ENCODE data around the gene TRAPPC12.

The TRAPPC12 gene

DNA sequence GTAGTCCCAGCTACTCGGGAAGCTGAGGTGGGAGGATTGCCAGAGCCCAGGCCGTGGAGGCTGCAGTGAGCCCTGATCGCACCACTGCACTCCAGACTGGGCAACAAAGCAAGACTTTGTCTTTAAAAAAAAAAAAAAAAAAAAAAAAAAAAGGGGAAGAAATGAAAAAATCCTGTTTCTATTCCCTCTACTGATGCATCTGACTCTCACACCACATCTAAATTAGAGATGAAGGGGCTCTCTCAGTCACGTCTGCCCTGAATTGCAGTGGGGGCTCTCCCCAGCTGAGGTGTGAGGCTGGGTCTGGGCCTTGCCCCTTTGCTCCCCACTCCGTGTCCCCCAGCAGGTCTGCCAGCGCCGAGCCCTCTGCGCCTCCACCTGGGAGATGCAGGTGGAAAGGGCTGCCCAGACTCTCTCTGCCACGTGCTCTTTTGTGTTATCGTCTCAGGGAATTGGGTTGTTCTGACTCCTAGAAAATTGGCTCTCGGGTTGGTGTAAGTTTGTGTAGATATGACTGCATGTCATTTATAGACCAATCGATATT lies 30.2 kb downstream of the TRAPPC12 start:
- H3K14ac ChIP-seq (ENCODE audit: low read length in 2 of 2): no peak overlapping the region
- no peak overlapping the region for H4K8ac ChIP-seq (ENCODE audit: low read length)
- H3K4me3 ChIP-seq (ENCODE audit: insufficient read depth in 1 of 2, low read depth in 1 of 2, low read length in 2 of 2): no peak overlapping the region
- peaks cover 32% of the 10 kb centered on the region for H3K79me1 ChIP-seq (replicated peaks; ENCODE audit: low read length, poor library complexity, severe bottlenecking)
- no peak overlapping the region for H3K27ac ChIP-seq (ENCODE audit: low read length, poor library complexity, severe bottlenecking)
- no peak overlapping the region for H2BK5ac ChIP-seq (ENCODE audit: low read depth, low read length, poor library complexity, severe bottlenecking)
- H3K23ac ChIP-seq (ENCODE audit: low read length in 2 of 2): no peak overlapping the region
- no peak overlapping the region for H3K4ac ChIP-seq (ENCODE audit: low read depth in 1 of 2, low read length in 2 of 2)
- H4K91ac ChIP-seq (ENCODE audit: low read length): no peak overlapping the region
- H3K9ac ChIP-seq (ENCODE audit: low read length): no peak overlapping the region
- no peak overlapping the region for H2AK5ac ChIP-seq (ENCODE audit: low read length, severe bottlenecking)
- no peaks in the 10 kb centered on the region for H3K9me3 ChIP-seq (ENCODE audit: control insufficient read depth, low read length)
- no peak for DNase-seq
- no peak overlapping the region for H3K4me2 ChIP-seq (ENCODE audit: low read length, poor library complexity, severe bottlenecking)
- no peak overlapping the region for H3K18ac ChIP-seq (ENCODE audit: low read depth in 1 of 2, low read length in 2 of 2)
- H2AFZ ChIP-seq (ENCODE audit: low read depth, low read length): no peak overlapping the region
- H2BK15ac ChIP-seq (ENCODE audit: low read depth, poor library complexity, severe bottlenecking): no peak overlapping the region
- 96% methylated on average over 9 of the region's 12 CpGs for WGBS
- H3K36me3 ChIP-seq (ENCODE audit: control insufficient read depth in 1 of 2, insufficient read depth in 2 of 2, low read depth in 1 of 2, low read length in 2 of 2): peaks cover 22 to 46% of the 10 kb centered on the region in 2 experiments
- no peak overlapping the region for H2BK12ac ChIP-seq (ENCODE audit: low read length in 2 of 2)
- H3K4me1 ChIP-seq (ENCODE audit: control insufficient read depth, insufficient read depth, low read depth, low read length): no peaks in the 10 kb centered on the region
- H2BK120ac ChIP-seq (ENCODE audit: low read depth, low read length): no peak overlapping the region
- no peaks in the 10 kb centered on the region for H3K27me3 ChIP-seq (ENCODE audit: control insufficient read depth in 1 of 2, insufficient read depth in 1 of 2, low read length in 2 of 2)

DNA sequence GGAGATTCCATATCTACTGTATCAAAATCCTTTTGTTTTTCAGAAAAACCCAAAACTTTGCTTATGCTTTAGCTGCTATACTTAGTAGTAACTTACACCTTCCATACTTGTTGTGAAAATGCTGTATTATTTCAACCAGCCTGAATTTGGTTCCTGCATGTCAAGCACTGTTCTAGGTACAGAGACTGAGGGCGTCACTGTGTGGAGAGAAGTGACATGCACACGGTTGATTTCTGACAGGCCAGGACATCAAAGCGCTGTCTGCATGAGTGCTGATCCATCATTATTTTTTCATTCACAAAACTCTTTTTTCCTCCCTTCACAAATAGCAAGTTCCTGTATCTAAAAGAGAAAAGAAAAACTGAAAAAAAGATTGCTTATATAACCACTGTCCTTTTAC lies 31.6 kb downstream of the TRAPPC12 start:
- H2AFZ ChIP-seq (ENCODE audit: low read depth, low read length): no peak overlapping the region
- H2BK12ac ChIP-seq (ENCODE audit: low read length in 2 of 2): no peak overlapping the region
- no peak overlapping the region for H2BK5ac ChIP-seq (ENCODE audit: low read depth, low read length, poor library complexity, severe bottlenecking)
- no peak overlapping the region for H4K91ac ChIP-seq (ENCODE audit: low read length)
- no peak overlapping the region for H2BK120ac ChIP-seq (ENCODE audit: low read depth, low read length)
- no peak overlapping the region for H3K9ac ChIP-seq (ENCODE audit: low read length)
- H3K14ac ChIP-seq (ENCODE audit: low read length in 2 of 2): no peak overlapping the region
- DNase-seq: no peak
- no peak overlapping the region for H3K4me3 ChIP-seq (ENCODE audit: insufficient read depth in 1 of 2, low read depth in 1 of 2, low read length in 2 of 2)
- peaks cover 30 to 41% of the 10 kb centered on the region in 2 experiments for H3K36me3 ChIP-seq (ENCODE audit: control insufficient read depth in 1 of 2, insufficient read depth in 2 of 2, low read depth in 1 of 2, low read length in 2 of 2)
- no peak overlapping the region for H3K23ac ChIP-seq (ENCODE audit: low read length in 2 of 2)
- H3K4me2 ChIP-seq (ENCODE audit: low read length, poor library complexity, severe bottlenecking): no peak overlapping the region
- no peak overlapping the region for H2AK5ac ChIP-seq (ENCODE audit: low read length, severe bottlenecking)
- no peak overlapping the region for H3K27ac ChIP-seq (ENCODE audit: low read length, poor library complexity, severe bottlenecking)
- H3K79me1 ChIP-seq (replicated peaks; ENCODE audit: low read length, poor library complexity, severe bottlenecking): peaks cover 34% of the 10 kb centered on the region
- no peaks in the 10 kb centered on the region for H3K9me3 ChIP-seq (ENCODE audit: control insufficient read depth, low read length)
- H4K8ac ChIP-seq (ENCODE audit: low read length): no peak overlapping the region
- no peaks in the 10 kb centered on the region for H3K4me1 ChIP-seq (ENCODE audit: control insufficient read depth, insufficient read depth, low read depth, low read length)
- H3K18ac ChIP-seq (ENCODE audit: low read depth in 1 of 2, low read length in 2 of 2): no peak overlapping the region
- no peaks in the 10 kb centered on the region for H3K27me3 ChIP-seq (ENCODE audit: control insufficient read depth in 1 of 2, insufficient read depth in 1 of 2, low read length in 2 of 2)
- H2BK15ac ChIP-seq (ENCODE audit: low read depth, poor library complexity, severe bottlenecking): no peak overlapping the region
- 96% methylated on average over 3 of the region's 3 CpGs for WGBS
- H3K4ac ChIP-seq (ENCODE audit: low read depth in 1 of 2, low read length in 2 of 2): no peak overlapping the region

DNA sequence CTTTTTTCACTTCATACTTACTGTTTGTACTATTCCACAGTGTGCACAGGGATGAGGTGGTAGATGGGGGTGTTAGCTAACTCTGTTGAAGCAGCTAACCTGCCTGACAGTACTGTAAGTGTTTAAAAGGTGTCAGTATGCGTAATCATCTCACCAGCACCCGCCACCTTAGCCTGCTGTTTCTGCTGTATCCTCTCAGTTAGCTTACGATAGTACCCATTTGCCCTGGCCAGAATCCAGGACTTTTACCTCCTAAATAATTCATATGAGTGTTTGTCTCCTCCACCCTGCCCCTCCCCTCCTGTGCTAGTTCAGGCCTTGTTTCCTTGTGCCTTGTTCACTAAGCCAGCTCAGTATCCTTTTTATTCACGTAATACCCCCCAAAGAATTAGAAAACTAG lies 34.2 kb downstream of the TRAPPC12 start:
- no peak overlapping the region for H4K91ac ChIP-seq (ENCODE audit: low read length)
- H3K4me3 ChIP-seq (ENCODE audit: insufficient read depth in 1 of 2, low read depth in 1 of 2, low read length in 2 of 2): no peak overlapping the region
- DNase-seq: no peak
- 98% methylated on average over 3 of the region's 4 CpGs for WGBS
- no peaks in the 10 kb centered on the region for H3K4me1 ChIP-seq (ENCODE audit: control insufficient read depth, insufficient read depth, low read depth, low read length)
- no peak overlapping the region for H3K23ac ChIP-seq (ENCODE audit: low read length in 2 of 2)
- no peak overlapping the region for H3K18ac ChIP-seq (ENCODE audit: low read depth in 1 of 2, low read length in 2 of 2)
- H3K27me3 ChIP-seq (ENCODE audit: control insufficient read depth in 1 of 2, insufficient read depth in 1 of 2, low read length in 2 of 2): no peaks in the 10 kb centered on the region
- no peak overlapping the region for H4K8ac ChIP-seq (ENCODE audit: low read length)
- H2AFZ ChIP-seq (ENCODE audit: low read depth, low read length): no peak overlapping the region
- H2BK15ac ChIP-seq (ENCODE audit: low read depth, poor library complexity, severe bottlenecking): no peak overlapping the region
- no peak overlapping the region for H3K14ac ChIP-seq (ENCODE audit: low read length in 2 of 2)
- H3K4ac ChIP-seq (ENCODE audit: low read depth in 1 of 2, low read length in 2 of 2): no peak overlapping the region
- H2AK5ac ChIP-seq (ENCODE audit: low read length, severe bottlenecking): no peak overlapping the region
- peaks cover 43% of the 10 kb centered on the region for H3K79me1 ChIP-seq (replicated peaks; ENCODE audit: low read length, poor library complexity, severe bottlenecking)
- no peak overlapping the region for H3K4me2 ChIP-seq (ENCODE audit: low read length, poor library complexity, severe bottlenecking)
- peaks cover 33 to 37% of the 10 kb centered on the region in 2 experiments for H3K36me3 ChIP-seq (ENCODE audit: control insufficient read depth in 1 of 2, insufficient read depth in 2 of 2, low read depth in 1 of 2, low read length in 2 of 2)
- no peak overlapping the region for H2BK5ac ChIP-seq (ENCODE audit: low read depth, low read length, poor library complexity, severe bottlenecking)
- H3K9ac ChIP-seq (ENCODE audit: low read length): no peak overlapping the region
- no peak overlapping the region for H2BK120ac ChIP-seq (ENCODE audit: low read depth, low read length)
- H3K9me3 ChIP-seq (ENCODE audit: control insufficient read depth, low read length): no peaks in the 10 kb centered on the region
- H2BK12ac ChIP-seq (ENCODE audit: low read length in 2 of 2): no peak overlapping the region
- no peak overlapping the region for H3K27ac ChIP-seq (ENCODE audit: low read length, poor library complexity, severe bottlenecking)

DNA sequence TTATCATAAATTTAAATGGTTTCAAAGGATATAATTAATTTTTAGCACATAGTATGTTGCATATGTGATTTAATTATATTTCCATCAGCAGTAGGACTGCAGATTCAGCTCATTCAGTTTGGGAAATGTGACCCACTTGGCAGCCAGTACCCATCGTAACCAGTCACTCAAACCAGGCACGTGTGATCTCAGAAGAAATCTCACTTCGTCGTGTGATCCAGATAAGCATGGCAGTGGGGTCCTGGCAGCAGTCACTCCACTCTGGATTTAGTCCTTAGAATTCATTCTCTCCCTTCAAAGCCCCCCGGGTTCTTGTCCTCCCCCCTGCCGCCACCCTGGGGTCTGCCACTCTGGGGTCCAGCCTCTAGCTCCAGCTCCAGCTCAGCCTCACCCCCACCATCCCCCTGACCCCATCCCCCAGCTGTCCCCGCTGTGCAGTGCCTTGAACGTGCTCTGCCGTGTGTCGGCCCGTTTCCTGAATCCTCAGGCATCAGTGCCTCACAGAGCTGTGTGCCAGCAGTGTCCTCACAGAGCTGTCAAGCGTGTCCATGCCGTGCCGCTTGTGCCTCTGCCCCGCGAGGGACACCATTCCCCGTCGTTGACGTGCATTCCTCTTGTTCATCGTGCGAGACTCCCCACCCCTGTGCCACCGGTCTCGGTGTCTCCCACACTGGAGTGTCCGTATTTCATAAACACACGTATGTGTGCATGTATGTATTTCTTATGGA lies 34.8 kb downstream of the TRAPPC12 start:
- Histone ChIP-seq H3K27ac (ENCODE audit: low read length, poor library complexity, severe bottlenecking) (no peak overlapping the region), H3K14ac (ENCODE audit: low read length in 2 of 2) (no peak overlapping the region), H2BK120ac (ENCODE audit: low read depth, low read length) (no peak overlapping the region), H4K8ac (ENCODE audit: low read length) (no peak overlapping the region), H2AFZ (ENCODE audit: low read depth, low read length) (no peak overlapping the region), H3K4me2 (ENCODE audit: low read length, poor library complexity, severe bottlenecking) (no peak overlapping the region), H2BK15ac (ENCODE audit: low read depth, poor library complexity, severe bottlenecking) (no peak overlapping the region), H3K4me3 (ENCODE audit: insufficient read depth in 1 of 2, low read depth in 1 of 2, low read length in 2 of 2) (no peak overlapping the region), H3K18ac (ENCODE audit: low read depth in 1 of 2, low read length in 2 of 2) (no peak overlapping the region), H3K4ac (ENCODE audit: low read depth in 1 of 2, low read length in 2 of 2) (no peak overlapping the region), H3K9ac (ENCODE audit: low read length) (no peak overlapping the region), H4K91ac (ENCODE audit: low read length) (no peak overlapping the region), H3K23ac (ENCODE audit: low read length in 2 of 2) (no peak overlapping the region), H2BK12ac (ENCODE audit: low read length in 2 of 2) (no peak overlapping the region), H3K27me3 (ENCODE audit: control insufficient read depth in 1 of 2, insufficient read depth in 1 of 2, low read length in 2 of 2) (no peaks in the 10 kb centered on the region), H3K4me1 (ENCODE audit: control insufficient read depth, insufficient read depth, low read depth, low read length) (no peaks in the 10 kb centered on the region), H3K9me3 (ENCODE audit: control insufficient read depth, low read length) (no peaks in the 10 kb centered on the region), H2BK5ac (ENCODE audit: low read depth, low read length, poor library complexity, severe bottlenecking) (no peak overlapping the region), H3K36me3 (ENCODE audit: control insufficient read depth in 1 of 2, insufficient read depth in 2 of 2, low read depth in 1 of 2, low read length in 2 of 2) (peaks cover 36 to 37% of the 10 kb centered on the region in 2 experiments), H2AK5ac (ENCODE audit: low read length, severe bottlenecking) (no peak overlapping the region), H3K79me1 (replicated peaks; ENCODE audit: low read length, poor library complexity, severe bottlenecking) (peaks cover 43% of the 10 kb centered on the region)
- WGBS: 94% methylated on average over 25 of the region's 25 CpGs
- no peak for DNase-seq

Measured in mesenchymal stem cell (in vitro differentiated cells and primary cell).